ENCODE measurements around the gene PCNX1. TPM values are rescaled to one million over a fixed set of nuclear protein-coding genes. Genes with fewer than 3 reads are reported as not detected.

Gene PCNX1
- total and polyA plus RNA-seq, 9 of the 15 experiments (the other 6 are each of a cell fraction or from before 2014, with no cell fraction given), result 0.30 to 4.5 (median 2.3) TPM

- TF ChIP-seq CCNT2 (IDR thresholded peaks at IDR 0.05; ENCODE audit: borderline replicate concordance, extremely low read depth, insufficient read length, low read depth, low read length) (no peak), LCOR (CRISPR knock-in tag; IDR thresholded peaks at IDR 0.05) (no peak), ZNF165 (CRISPR knock-in tag; IDR thresholded peaks at IDR 0.05; ENCODE audit: borderline replicate concordance) (no peak), CBFA2T2 (conservative IDR thresholded peaks at IDR 0.05) (no peak), YBX1 (IDR thresholded peaks at IDR 0.05) (no peak), HEY1 (CRISPR knock-in tag; IDR thresholded peaks at IDR 0.05; ENCODE audit: borderline replicate concordance) (no peak), HNRNPH1 (optimal IDR thresholded peaks at IDR 0.05; ENCODE audit: low read depth, low read length) (no peak), KAT7 (CRISPR knock-in tag; IDR thresholded peaks at IDR 0.05; ENCODE audit: borderline replicate concordance) (no peak), ZNF551 (CRISPR knock-in tag; IDR thresholded peaks at IDR 0.05) (no peak), MYNN (IDR thresholded peaks at IDR 0.05) (no peak), MYNN (CRISPR knock-in tag; IDR thresholded peaks at IDR 0.05) (no peak), ELK3 (CRISPR knock-in tag; IDR thresholded peaks at IDR 0.05) (no peak), THRAP3 (IDR thresholded peaks at IDR 0.05; ENCODE audit: borderline replicate concordance) (no peak), TGIF2 (CRISPR knock-in tag; IDR thresholded peaks at IDR 0.05) (no peak), ZNF586 (CRISPR knock-in tag; conservative IDR thresholded peaks at IDR 0.05) (no peak), NFE2L1 (tag; IDR thresholded peaks at IDR 0.05; ENCODE audit: borderline replicate concordance, low read depth) (no peak), JUN (IDR thresholded peaks at IDR 0.05; ENCODE audit: borderline replicate concordance, low read depth, low read length) (no peak), JUN (CRISPR knock-in tag; IDR thresholded peaks at IDR 0.05; ENCODE audit: borderline replicate concordance) (no peak), RBM14 (IDR thresholded peaks at IDR 0.05; ENCODE audit: borderline replicate concordance, insufficient read depth, low read depth, low read length) (no peak), ZEB2 (IDR thresholded peaks at IDR 0.05) (no peak), U2AF2 (optimal IDR thresholded peaks at IDR 0.05; ENCODE audit: low read depth, low read length) (no peak), TBP (optimal IDR thresholded peaks at IDR 0.05; ENCODE audit: low read depth, low read length) (no peak)
- H3K4me2 ChIP-seq (ENCODE audit: insufficient read depth, low read length), result no peak overlapping the region
- no peaks in the 10 kb centered on the region for H3K79me2 ChIP-seq (ENCODE audit: control insufficient read depth, insufficient read depth, low read length)
- H4K20me1 ChIP-seq (replicated peaks; ENCODE audit: control insufficient read depth, insufficient read depth, low read length), result no peaks in the 10 kb centered on the region
- no peaks in the 10 kb centered on the region for H3K4me1 ChIP-seq (replicated peaks in 1 of 2; ENCODE audit: control insufficient read depth in 2 of 2, insufficient read depth in 2 of 2, low read length in 2 of 2)
- ATAC-seq (no peak), DNase-seq (ENCODE audit: extremely low read depth in 1 of 4, low spot score in 3 of 4) (no peak), FAIRE-seq (no peak)
- POLR2A ChIA-PET, result interaction anchor here (0.7 kb wide), 1 partner anchor 17 kb away, joined by 3 read pairs; no protein-coding TSS in a partner anchor
- no TSS peak for BruUV-seq (replicated peaks)
- intact Hi-C loops (cut with micrococcal nuclease), result no loop called here
- H3K9ac ChIP-seq (ENCODE audit: insufficient read depth in 1 of 2, low read depth in 2 of 2, low read length in 2 of 2), result no peak overlapping the region
- 60% methylated on average over 6 of the region's 8 CpGs for WGBS (ENCODE audit: insufficient coverage, low coverage, missing lambda C conversion rate)
- no peaks in the 10 kb centered on the region for H3K9me1 ChIP-seq (ENCODE audit: control insufficient read depth, insufficient read depth, low read length)
- H3K4me3 ChIP-seq, result no peak overlapping the region
- CTCF ChIA-PET (ENCODE audit: low intra/inter-chr PET ratio), result no interaction called here
- in situ Hi-C loops (cut with MboI), result no loop called here
- H3K36me3 ChIP-seq (ENCODE audit: control insufficient read depth, insufficient read depth, low read length), result no peaks in the 10 kb centered on the region
- no peaks in the 10 kb centered on the region for H3K27me3 ChIP-seq (ENCODE audit: control insufficient read depth in 2 of 2, insufficient read depth in 2 of 2, low read length in 2 of 2)
- no peak overlapping the region for H3K27ac ChIP-seq (ENCODE audit: extremely low read depth, low read depth, low read length)
- H3K9me3 ChIP-seq (replicated peaks; ENCODE audit: control insufficient read depth, insufficient read depth, low read depth, low read length), result no peaks in the 10 kb centered on the region
- no peak overlapping the region for H2AFZ ChIP-seq (ENCODE audit: low read depth, low read length)
Measured at GRCh38 chr14:71116568-71117122, 209.4 kb downstream of the PCNX1 start.
